K562 (cell line): Measurements from ENCODE around the gene ELMO1. TPM values are rescaled to one million over a fixed set of nuclear protein-coding genes. Genes with fewer than 3 reads are reported as not detected.

Experiments
- ATAC-seq: fragments of 200-7000 bp; cut with Tn5 transposase; 3 replicates; pipeline ENCODE4 v1.9.1; 2020; ENCODE audit warnings: moderate library complexity
- BruUV-seq: library from RNA; stranded (reverse); fragments of 400-500 nt; replicated peaks from 2 replicates; lab custom pipeline; 2021; lab: Mats Ljungman, UMichigan
- CTCF ChIA-PET: fragments of 300-600 bp; formaldehyde crosslinking; extraction: SDS; loops from one replicate; lab custom pipeline; 2021; ENCODE audit warnings: low intra/inter-chr PET ratio; lab: Yijun Ruan, JAX
- POLR2A ChIA-PET: fragments of 300-600, 350-650 bp; sonication (Branson Sonifier 250); formaldehyde crosslinking; extraction: SDS; loops from one replicate; lab custom pipeline; 2021; ENCODE audit warnings: antibody characterized with exemption, inconsistent platforms; lab: Yijun Ruan, JAX
- DNase-seq, 4 experiments: peaks; one replicate each; pipeline versions ENCODE4 v3.0.0 to v3.0.0-alpha.2; 2011 to 2018; ENCODE audit warnings: low spot score in 3 of 4, mixed read lengths in 3 of 4; ENCODE audit errors: extremely low read depth in 1 of 4
- FAIRE-seq: peaks from 2 replicates; lab custom pipeline; 2011; peaks lifted over from hg19 to GRCh38; lab: Jason Lieb, UNC
- H2AFZ ChIP-seq: 2 replicates; pipeline ENCODE4 v1.6.0; 2011; ENCODE audit warnings: low read depth, low read length, control low read depth, inconsistent platforms
- H3K27ac ChIP-seq: fragments of 200-600 bp; 3 replicates; pipeline ENCODE4 v1.8.0; 2011; ENCODE audit warnings: low read depth, mild to moderate bottlenecking, control low read depth, inconsistent platforms, low read length, moderate library complexity, mixed read lengths; ENCODE audit errors: extremely low read depth
- H3K27me3 ChIP-seq, 2 experiments: fragments of 300-600 bp in 1 of 2; 2 replicates in 1 of 2; 3 replicates in 1 of 2; pipeline versions ENCODE4 v1.6.0 to v1.8.0; 2011; ENCODE audit warnings: inconsistent platforms in 2 of 2, low read length in 2 of 2, mild to moderate bottlenecking in 1 of 2, mixed read lengths in 1 of 2, moderate library complexity in 1 of 2; ENCODE audit not compliant: control insufficient read depth in 2 of 2, insufficient read depth in 2 of 2
- H3K36me3 ChIP-seq: fragments of 300-600 bp; 3 replicates; pipeline ENCODE4 v1.8.0; 2011; ENCODE audit warnings: mild to moderate bottlenecking, low read length, inconsistent platforms; ENCODE audit not compliant: control insufficient read depth, insufficient read depth
- H3K4me1 ChIP-seq, 2 experiments: fragments of 200-600 bp in 1 of 2; replicated peaks in 1 of 2; 2 replicates in 1 of 2; 3 replicates in 1 of 2; pipeline versions ENCODE4 v1.5.1 to v1.8.0; 2011; ENCODE audit warnings: inconsistent platforms in 2 of 2, low read length in 2 of 2, mild to moderate bottlenecking in 1 of 2, mixed read lengths in 1 of 2, moderate library complexity in 1 of 2; ENCODE audit not compliant: control insufficient read depth in 2 of 2, insufficient read depth in 2 of 2
- H3K4me2 ChIP-seq: 2 replicates; pipeline ENCODE4 v1.6.1; 2011; ENCODE audit warnings: low read length, control low read depth, inconsistent platforms, mixed read lengths; ENCODE audit not compliant: insufficient read depth
- H3K4me3 ChIP-seq: fragments of 200-600 bp; sonication (generic), shearing (Covaris generic); 2 replicates; pipeline ENCODE4 v1.5.1; 2016; ENCODE audit warnings: control low read depth, inconsistent platforms
- H3K79me2 ChIP-seq: fragments of 200-600 bp; 3 replicates; pipeline ENCODE4 v1.8.0; 2011; ENCODE audit warnings: low read length, inconsistent platforms; ENCODE audit not compliant: control insufficient read depth, insufficient read depth
- H3K9ac ChIP-seq, 2 experiments: 2 replicates each; pipeline versions ENCODE4 v1.6.0 to v1.6.1; 2011; ENCODE audit warnings: low read depth in 2 of 2, low read length in 2 of 2, control low read depth in 1 of 2, inconsistent platforms in 1 of 2, mild to moderate bottlenecking in 1 of 2, mixed read lengths in 1 of 2; ENCODE audit not compliant: insufficient read depth in 1 of 2
- H3K9me1 ChIP-seq: one replicate; pipeline ENCODE4 v1.6.0; 2011; ENCODE audit warnings: inconsistent platforms, mild to moderate bottlenecking, low read length, moderate library complexity; ENCODE audit not compliant: control insufficient read depth, insufficient read depth
- H3K9me3 ChIP-seq: replicated peaks from 2 replicates; pipeline ENCODE4 v1.5.1; 2011; ENCODE audit warnings: low read depth, low read length, inconsistent platforms; ENCODE audit not compliant: control insufficient read depth, insufficient read depth
- H4K20me1 ChIP-seq: replicated peaks from 2 replicates; pipeline ENCODE4 v1.6.1; 2011; ENCODE audit warnings: low read length, inconsistent platforms, mixed read lengths; ENCODE audit not compliant: control insufficient read depth, insufficient read depth
- ZBTB40 ChIP-seq, 2 experiments: fragments of 450-650 bp in 1 of 2; sonication (generic) in 1 of 2; formaldehyde crosslinking in 1 of 2; IDR thresholded peaks; 2 replicates each; pipeline versions ENCODE4 v1.7.1 to v1.9.0; 2016 to 2022; ENCODE audit warnings: inconsistent platforms in 1 of 2, mild to moderate bottlenecking in 1 of 2, missing genetic modification reagents in 1 of 2
- WGBS: fragments of 100-300 bp; shearing (Covaris generic); methylation state at CpG from one replicate; pipeline ENCODE4 v1.1.6; 2016; ENCODE audit warnings: low coverage, mixed read lengths; ENCODE audit not compliant: insufficient coverage; ENCODE audit errors: missing lambda C conversion rate; 5-methylcytosine and 5-hydroxymethylcytosine counted together
- in situ Hi-C: fragments of 300-500 bp; cut with MboI; formaldehyde crosslinking; loops from 4 replicates; pipeline ENCODE4 v1.15.0; 2018; ENCODE audit warnings: inconsistent platforms, mixed read lengths
- intact Hi-C: fragments of 100-400 bp; cut with micrococcal nuclease; formaldehyde crosslinking; loops from 2 replicates; pipeline ENCODE4 v1.14.2; 2022
- polyA plus RNA-seq, 8 experiments: library from polyadenylated mRNA; depleted of rRNA in 4 of 8; stranded (reverse) in 5 of 8; unstranded in 3 of 8; fragments of >200 nt; fragmentation: Nextera tagmentation in 2 of 8; fragmentation: Illumina TruSeq in 1 of 8; extraction: Ambion mirVana in 2 of 8; extraction: Trizol in 1 of 8; gene quantifications; 2 replicates each; pipeline versions ENCODE4 v1.2.1 to v1.2.3, GENCODE V29; 2011 to 2014; ENCODE audit warnings: inconsistent platforms in 1 of 8, missing spikeins in 1 of 8
- total RNA-seq, 7 experiments: library from RNA; depleted of rRNA in 6 of 7; stranded (reverse); fragments of >200 nt in 6 of 7; fragmentation: Illumina TruSeq in 2 of 7; extraction: Trizol in 2 of 7; gene quantifications; 2 replicates each; pipeline versions ENCODE4 v1.2.1 to v1.2.3, GENCODE V29; 2011 to 2021; ENCODE audit warnings: low replicate concordance in 1 of 7
- TF ChIP-seq, protein P1 (sequence below), 2 experiments: IDR thresholded peaks; 2 replicates each; pipeline ENCODE4 v1.6.1; 2011; ENCODE audit warnings: borderline replicate concordance in 1 of 2, control low read depth in 1 of 2, low read depth in 1 of 2, low read length in 1 of 2, mild to moderate bottlenecking in 1 of 2, mixed read lengths in 1 of 2, moderate library complexity in 1 of 2; ENCODE audit not compliant: insufficient read depth in 1 of 2, insufficient read length in 1 of 2, poor library complexity in 1 of 2, severe bottlenecking in 1 of 2; ENCODE audit errors: extremely low read depth in 1 of 2

The ELMO1 gene
- total and polyA plus RNA-seq, 9 of the 15 experiments (the other 6 are each of a cell fraction or from before 2014, with no cell fraction given): 0.36 to 7.2 (median 3.6) TPM

GRCh38 chr7:36900988-36901710 is 547.5 kb downstream of the ELMO1 start:
- BruUV-seq: no TSS peak
- intact Hi-C loops: no loop called here
- DNase-seq (no peak), ATAC-seq (no peak), FAIRE-seq (no peak)
- no peaks in the 10 kb centered on the region for H3K79me2 ChIP-seq
- no peak overlapping the region for H3K4me3 ChIP-seq
- H3K9me3 ChIP-seq: no peaks in the 10 kb centered on the region
- H3K27me3 ChIP-seq: no peaks in the 10 kb centered on the region; a peak in 1 of 5 replicates
- in situ Hi-C loops: no loop called here
- ChIA-PET POLR2A (interaction anchor here (0.7 kb wide), 1 partner anchor 1962 kb away, joined by 3 read pairs; no protein-coding TSS in a partner anchor), CTCF (no interaction called here)
- no peaks in the 10 kb centered on the region for H4K20me1 ChIP-seq
- H2AFZ ChIP-seq: no peak overlapping the region
- peak; percentile 77 for TF ChIP-seq ZBTB40 (IDR thresholded peaks at IDR 0.05)
- no peak for TF ChIP-seq ZBTB40 (CRISPR knock-in tag; IDR thresholded peaks at IDR 0.05)
- TF ChIP-seq, protein P1, sequence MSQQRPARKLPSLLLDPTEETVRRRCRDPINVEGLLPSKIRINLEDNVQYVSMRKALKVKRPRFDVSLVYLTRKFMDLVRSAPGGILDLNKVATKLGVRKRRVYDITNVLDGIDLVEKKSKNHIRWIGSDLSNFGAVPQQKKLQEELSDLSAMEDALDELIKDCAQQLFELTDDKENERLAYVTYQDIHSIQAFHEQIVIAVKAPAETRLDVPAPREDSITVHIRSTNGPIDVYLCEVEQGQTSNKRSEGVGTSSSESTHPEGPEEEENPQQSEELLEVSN (IDR thresholded peaks at IDR 0.05; ENCODE audit: borderline replicate concordance in 1 of 2, extremely low read depth in 1 of 2, insufficient read depth in 1 of 2, insufficient read length in 1 of 2, low read depth in 1 of 2, low read length in 1 of 2, poor library complexity in 1 of 2, severe bottlenecking in 1 of 2): no peak
- no peak overlapping the region for H3K9ac ChIP-seq
- no peak overlapping the region for H3K4me2 ChIP-seq
- 1% methylated on average over 4 of the region's 4 CpGs for WGBS
- H3K27ac ChIP-seq: no peak overlapping the region
- no peaks in the 10 kb centered on the region for H3K9me1 ChIP-seq
- no peaks in the 10 kb centered on the region for H3K4me1 ChIP-seq
- no peaks in the 10 kb centered on the region for H3K36me3 ChIP-seq
